WTC11 (cell line): Measurements from ENCODE around the gene EVC.

Source experiments
- ATF1 ChIP-seq: sonication (generic); formaldehyde crosslinking; IDR thresholded peaks from 2 replicates; pipeline ENCODE4 v1.8.1; 2023; ENCODE audit warnings: mild to moderate bottlenecking, moderate library complexity, missing genetic modification reagents
- ATF3 ChIP-seq: sonication (generic); formaldehyde crosslinking; conservative IDR thresholded peaks from 2 replicates; pipeline ENCODE4 v1.8.1; 2022; ENCODE audit warnings: mild to moderate bottlenecking, missing genetic modification reagents
- ATF6 ChIP-seq: sonication (generic); formaldehyde crosslinking; IDR thresholded peaks from 2 replicates; pipeline ENCODE4 v1.8.1; 2023; ENCODE audit warnings: mild to moderate bottlenecking, missing genetic modification reagents
- CREB1 ChIP-seq: sonication (generic); formaldehyde crosslinking; IDR thresholded peaks from 2 replicates; pipeline ENCODE4 v1.8.0; 2023; ENCODE audit warnings: mild to moderate bottlenecking, missing genetic modification reagents
- CTCF ChIP-seq: fragments of 200-600 bp; IDR thresholded peaks from 2 replicates; pipeline ENCODE4 v1.8.0; 2022; ENCODE audit warnings: antibody characterized with exemption
- IRF1 ChIP-seq: sonication (generic); formaldehyde crosslinking; IDR thresholded peaks from 2 replicates; pipeline ENCODE4 v1.8.0; 2023; ENCODE audit warnings: missing genetic modification reagents
- NFE2L1 ChIP-seq: sonication (generic); formaldehyde crosslinking; IDR thresholded peaks from 2 replicates; pipeline ENCODE4 v1.8.1; 2023; ENCODE audit warnings: missing genetic modification reagents
- TEAD4 ChIP-seq: sonication (generic); formaldehyde crosslinking; IDR thresholded peaks from 2 replicates; pipeline ENCODE4 v1.8.0; 2022; ENCODE audit warnings: mild to moderate bottlenecking, missing genetic modification reagents
- ZNF512 ChIP-seq: sonication (generic); formaldehyde crosslinking; IDR thresholded peaks from 2 replicates; pipeline ENCODE4 v1.8.1; 2022; ENCODE audit warnings: missing genetic modification reagents, borderline replicate concordance

GRCh38 chr4:5720157-5720850 lies 9.3 kb downstream of the EVC start:
- TF ChIP-seq IRF1 (CRISPR knock-in tag) (no peak), CTCF (no peak), ATF3 (CRISPR knock-in tag) (no peak), NFE2L1 (CRISPR knock-in tag) (no peak), TEAD4 (CRISPR knock-in tag) (no peak), ATF1 (CRISPR knock-in tag) (no peak), ZNF512 (CRISPR knock-in tag) (no peak), ATF6 (CRISPR knock-in tag) (no peak), CREB1 (CRISPR knock-in tag) (no peak)
